GM21786 (cell line): ENCODE results near the gene AGAP2.
A peak's percentile ranks its signal among the peaks of the same experiment; 100 is the strongest.

Experiments
- ATAC-seq: cut with Tn5 transposase; IDR thresholded peaks from one replicate; pipeline ENCODE4 v1.9.1; 2021; ENCODE audit not compliant: unreplicated experiment

Gene AGAP2

GRCh38 chr12:57767876-57768275 is 29.3 kb upstream of the AGAP2 start:
- no peak for ATAC-seq

GRCh38 chr12:57767305-57767698 is 28.8 kb upstream of the AGAP2 start:
- ATAC-seq = no peak

GRCh38 chr12:57766464-57767304 is 28.1 kb upstream of the AGAP2 start, which contains the start of gene CYP27B1:
Gene CYP27B1, minus strand, starts transcription at chr12:57767078. Its CDS starts 37 bp downstream, at chr12:57767041.
- no peak for ATAC-seq

GRCh38 chr12:57765698-57766463 is 27.3 kb upstream of the AGAP2 start:
- ATAC-seq = no peak

- ATAC-seq = peak; percentile 50
Observed at GRCh38 chr12:57765003-57765697, 26.6 kb upstream of the AGAP2 start.

- peak; percentile 8 for ATAC-seq
Observed at GRCh38 chr12:57764662-57765002, 26.1 kb upstream of the AGAP2 start.

GRCh38 chr12:57763881-57764661 is 25.5 kb upstream of the AGAP2 start:
- ATAC-seq = no peak

- ATAC-seq = no peak
Observed at GRCh38 chr12:57762463-57762862, 23.9 kb upstream of the AGAP2 start.

- no peak for ATAC-seq
Observed at GRCh38 chr12:57761391-57761998, 23.0 kb upstream of the AGAP2 start.

- no peak for ATAC-seq
Observed at GRCh38 chr12:57760347-57760982, 21.9 kb upstream of the AGAP2 start.

GRCh38 chr12:57759360-57759980 is 20.9 kb upstream of the AGAP2 start:
- ATAC-seq = no peak

GRCh38 chr12:57758552-57759359 is 20.2 kb upstream of the AGAP2 start:
- ATAC-seq = no peak

GRCh38 chr12:57757771-57758170 is 19.2 kb upstream of the AGAP2 start:
- no peak for ATAC-seq

- no peak for ATAC-seq
Observed at GRCh38 chr12:57756406-57757341, 18.1 kb upstream of the AGAP2 start.

- ATAC-seq = no peak
Observed at GRCh38 chr12:57755454-57756372, 17.2 kb upstream of the AGAP2 start.

GRCh38 chr12:57755194-57755453 is 16.6 kb upstream of the AGAP2 start:
- ATAC-seq = no peak
